Measurements from ENCODE around the gene ADH7.

The ADH7 gene

DNA sequence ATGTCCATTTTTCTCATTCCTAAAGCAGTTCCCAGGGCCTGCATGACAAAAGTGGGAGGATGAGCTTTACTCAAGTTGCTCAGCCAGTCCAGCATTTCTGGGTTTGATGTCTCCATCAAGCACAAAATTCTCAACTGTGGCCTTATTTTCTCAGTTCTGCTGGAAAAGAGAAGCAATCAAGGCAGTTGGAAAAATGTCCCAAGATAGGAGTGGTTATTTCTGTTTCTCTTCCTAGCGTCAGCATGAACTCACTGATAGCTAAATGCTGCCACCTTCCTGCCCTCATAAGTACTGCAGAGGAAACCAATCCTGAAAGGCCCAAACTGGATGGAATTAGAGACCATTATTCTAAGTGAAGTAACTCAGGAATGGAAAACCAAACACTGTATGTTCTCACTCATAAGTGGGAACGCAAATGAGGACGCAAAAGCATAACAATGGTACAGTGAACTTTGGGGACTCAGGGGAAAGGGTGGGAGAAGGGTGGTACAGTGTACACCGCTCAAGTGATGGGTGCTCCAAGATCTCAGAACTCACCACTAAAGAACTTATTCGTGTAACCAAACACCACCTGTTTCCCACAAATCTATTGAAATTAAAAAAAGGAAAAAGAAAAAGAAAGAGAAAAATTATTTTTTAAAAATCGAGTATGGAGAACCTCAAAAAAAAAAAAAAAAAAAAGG is 29.6 kb downstream of the ADH7 start:
- H3K4me3 ChIP-seq (ENCODE audit: low read length) = no peak overlapping the region
- TF ChIP-seq, protein P1, sequence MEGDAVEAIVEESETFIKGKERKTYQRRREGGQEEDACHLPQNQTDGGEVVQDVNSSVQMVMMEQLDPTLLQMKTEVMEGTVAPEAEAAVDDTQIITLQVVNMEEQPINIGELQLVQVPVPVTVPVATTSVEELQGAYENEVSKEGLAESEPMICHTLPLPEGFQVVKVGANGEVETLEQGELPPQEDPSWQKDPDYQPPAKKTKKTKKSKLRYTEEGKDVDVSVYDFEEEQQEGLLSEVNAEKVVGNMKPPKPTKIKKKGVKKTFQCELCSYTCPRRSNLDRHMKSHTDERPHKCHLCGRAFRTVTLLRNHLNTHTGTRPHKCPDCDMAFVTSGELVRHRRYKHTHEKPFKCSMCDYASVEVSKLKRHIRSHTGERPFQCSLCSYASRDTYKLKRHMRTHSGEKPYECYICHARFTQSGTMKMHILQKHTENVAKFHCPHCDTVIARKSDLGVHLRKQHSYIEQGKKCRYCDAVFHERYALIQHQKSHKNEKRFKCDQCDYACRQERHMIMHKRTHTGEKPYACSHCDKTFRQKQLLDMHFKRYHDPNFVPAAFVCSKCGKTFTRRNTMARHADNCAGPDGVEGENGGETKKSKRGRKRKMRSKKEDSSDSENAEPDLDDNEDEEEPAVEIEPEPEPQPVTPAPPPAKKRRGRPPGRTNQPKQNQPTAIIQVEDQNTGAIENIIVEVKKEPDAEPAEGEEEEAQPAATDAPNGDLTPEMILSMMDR (conservative IDR thresholded peaks at IDR 0.05; ENCODE audit: low read length) = peak; percentile 96
- peak; percentile 91 for DNase-seq (ENCODE audit: low read depth)

- TF ChIP-seq, protein P1 (conservative IDR thresholded peaks at IDR 0.05; ENCODE audit: low read length) = no peak
- no peak overlapping the region for H3K4me3 ChIP-seq (ENCODE audit: low read length)
- DNase-seq (ENCODE audit: low read depth) = peak; percentile 97
Measured at GRCh38 chr4:99404595-99405287, 30.4 kb downstream of the ADH7 start.

DNA sequence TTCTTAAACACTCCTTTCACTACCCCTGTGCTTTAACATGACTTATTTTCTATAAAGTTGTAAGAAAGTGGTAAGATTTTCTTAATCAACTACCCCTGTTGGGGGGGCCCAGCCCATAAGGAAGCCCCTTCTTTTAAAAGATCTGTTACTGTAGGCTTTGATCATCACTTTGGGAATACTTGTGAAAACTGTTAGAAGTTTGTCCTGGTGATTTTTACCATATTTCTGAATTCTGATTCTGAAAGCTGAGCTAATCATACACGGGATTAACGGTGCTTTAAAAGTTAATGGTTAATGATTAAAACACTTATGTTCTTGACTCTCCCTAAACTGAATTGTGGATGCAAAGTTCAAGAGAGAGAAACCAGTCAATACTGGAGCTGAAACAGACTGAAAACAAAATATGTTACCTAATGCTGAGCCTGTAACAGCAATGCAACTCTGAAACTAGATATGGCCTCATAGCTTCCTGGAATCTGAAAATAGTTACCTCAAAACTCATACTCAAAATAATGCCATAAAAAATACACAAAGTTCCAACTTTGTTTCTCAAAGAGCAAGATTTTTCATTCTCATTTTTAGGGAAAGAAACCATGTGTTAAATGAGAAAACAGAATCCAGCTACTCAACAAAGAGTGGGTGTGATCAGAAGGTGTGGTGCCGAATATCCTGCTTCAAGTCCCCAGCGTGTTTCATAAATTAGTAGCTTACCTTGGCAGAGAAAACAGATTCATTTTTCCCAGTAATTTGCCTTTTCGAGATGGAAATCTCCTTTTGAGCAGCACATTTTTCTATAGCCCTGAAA is 31.6 kb downstream of the ADH7 start:
- TF ChIP-seq, protein P1 (conservative IDR thresholded peaks at IDR 0.05; ENCODE audit: low read length) = no peak
- no peak overlapping the region for H3K4me3 ChIP-seq (ENCODE audit: low read length)
- DNase-seq (ENCODE audit: low read depth) = peak; percentile 84

- DNase-seq (ENCODE audit: low read depth) = no peak
- TF ChIP-seq, protein P1 (conservative IDR thresholded peaks at IDR 0.05; ENCODE audit: low read length) = no peak
Measured at GRCh38 chr4:99402765-99403164, 32.4 kb downstream of the ADH7 start.

DNA sequence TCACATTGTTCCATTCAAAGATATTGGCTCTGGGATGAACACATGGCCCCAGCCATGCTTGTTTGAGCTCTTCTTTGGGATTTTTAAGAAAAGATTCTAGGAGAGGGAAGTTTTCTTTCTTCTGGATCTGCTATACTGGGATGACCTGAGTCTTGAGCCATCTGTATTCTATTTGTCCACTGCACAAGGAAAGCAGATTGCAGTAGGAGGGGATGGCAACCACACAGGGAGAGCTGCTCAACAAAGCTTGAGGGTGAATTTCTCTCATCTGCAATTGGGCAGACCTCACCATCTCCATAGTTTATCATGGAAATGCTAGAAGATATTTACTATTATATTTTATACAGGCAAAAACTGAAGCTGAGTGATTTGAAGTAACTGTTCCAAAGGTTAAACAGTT is 34.3 kb downstream of the ADH7 start:
- no peak overlapping the region for H3K4me3 ChIP-seq (ENCODE audit: low read length)
- TF ChIP-seq, protein P1 (conservative IDR thresholded peaks at IDR 0.05; ENCODE audit: low read length) = no peak
- DNase-seq (ENCODE audit: low read depth) = no peak

More at GRCh38 chr4:99402765-99403164, 32.4 kb downstream of the ADH7 start:
- H3K4me3 ChIP-seq (ENCODE audit: low read length) = no peak overlapping the region

DNA sequence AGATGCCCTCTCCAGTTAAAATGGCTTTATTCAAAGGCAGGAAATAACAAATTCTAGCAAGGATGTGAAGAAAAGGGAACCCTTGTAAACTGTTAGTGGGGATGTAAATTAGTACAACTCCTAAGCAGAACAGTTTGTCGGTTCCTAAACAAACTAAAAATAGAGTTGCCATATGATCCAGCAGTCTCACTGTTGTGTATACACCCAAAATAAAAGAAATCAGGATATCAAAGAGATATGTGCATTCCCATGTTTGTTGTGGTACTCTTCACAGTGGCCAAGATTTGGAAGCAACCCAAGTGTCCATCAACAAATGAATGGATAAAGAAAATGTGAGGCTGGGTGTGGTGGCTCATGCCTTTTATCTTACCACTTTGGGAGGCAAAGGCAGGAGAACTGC is 36.1 kb downstream of the ADH7 start:
- no peak overlapping the region for H3K4me3 ChIP-seq (ENCODE audit: low read length)
- no peak for DNase-seq (ENCODE audit: low read depth)
- TF ChIP-seq, protein P1 (conservative IDR thresholded peaks at IDR 0.05; ENCODE audit: low read length) = no peak
